ENCODE results near the gene NOS1.
A peak's percentile ranks its signal among the peaks of the same experiment; 100 is the strongest.
"Not testable (repeated sequence)": the region's sequence is repeated elsewhere in the genome, so short reads cannot be mapped to it uniquely, and the experiment has no call there.

NOS1 gene

DNA sequence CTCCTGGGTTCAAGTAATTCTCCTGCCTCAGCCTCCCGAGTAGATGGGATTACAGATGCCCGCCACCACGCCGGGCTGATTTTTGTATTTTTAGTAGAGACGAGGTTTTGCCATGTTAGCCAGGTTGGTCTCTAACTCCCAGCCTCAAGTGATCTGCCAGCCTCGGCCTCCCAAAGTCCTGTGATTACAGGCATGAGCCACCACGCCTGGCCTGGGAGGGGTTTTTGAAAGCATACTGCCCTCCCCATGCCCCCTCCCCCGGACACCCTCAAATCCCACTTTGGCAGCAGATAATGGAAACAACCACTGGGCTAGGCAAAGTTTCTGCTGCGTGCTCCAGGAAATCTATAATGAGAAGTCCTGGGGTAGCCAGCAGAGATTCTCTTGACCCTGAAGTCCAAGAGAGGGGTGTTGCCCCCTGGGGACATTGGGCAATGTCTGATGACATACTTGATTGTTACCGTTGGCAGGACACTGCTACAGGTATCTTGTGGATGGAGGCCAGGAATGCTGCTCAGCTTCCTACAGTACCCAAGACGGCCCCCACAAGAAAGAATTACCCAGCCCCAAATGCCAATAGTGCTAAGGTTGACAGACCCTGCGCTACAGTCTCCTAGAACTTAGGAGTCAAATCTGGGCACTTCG lies 152.5 kb downstream of the NOS1 start:
- DNase-seq (ENCODE audit: low read depth in 2 of 2): no peak

DNA sequence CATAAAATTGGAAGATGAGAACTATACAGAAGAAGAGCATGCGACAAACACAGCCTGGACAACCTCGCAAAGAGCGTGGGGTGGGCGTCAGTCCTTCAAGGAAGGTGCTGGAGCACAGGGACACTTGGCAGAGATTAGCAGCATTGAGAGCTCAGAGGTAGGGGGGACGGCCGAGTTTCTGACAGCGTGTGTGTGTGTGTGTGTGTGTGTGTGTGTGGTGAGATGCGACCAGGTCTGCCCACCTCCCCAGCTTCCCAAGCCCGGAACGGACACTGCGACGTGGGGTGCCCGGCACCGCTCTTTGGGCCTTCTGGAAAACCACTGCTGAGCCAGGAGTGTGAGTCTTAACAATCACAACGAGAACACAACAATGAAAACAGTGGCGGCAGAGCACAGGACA lies 153.2 kb downstream of the NOS1 start:
- no peak for DNase-seq (ENCODE audit: low read depth in 2 of 2)

DNA sequence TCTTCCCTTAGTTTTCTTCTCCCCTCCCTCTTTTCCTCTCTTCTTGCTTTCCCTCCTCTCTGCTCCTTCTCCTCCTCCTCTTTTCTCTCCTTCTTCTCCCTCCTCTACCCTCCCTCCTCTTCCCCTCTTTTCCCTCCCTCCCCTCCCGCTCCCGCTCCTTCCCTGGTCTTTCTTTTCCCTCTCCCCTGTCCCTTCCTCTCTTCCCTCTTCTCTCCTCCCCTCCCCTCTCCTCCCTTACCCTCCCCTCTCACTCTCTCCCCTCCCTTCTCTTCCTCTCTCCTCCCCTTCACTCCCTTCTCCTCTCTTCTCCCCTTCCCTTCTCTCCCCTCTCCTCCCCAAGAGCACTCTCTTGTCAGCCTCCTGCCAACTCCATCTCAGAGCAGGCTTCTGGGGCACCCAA lies 153.8 kb downstream of the NOS1 start:
- no peak for DNase-seq (ENCODE audit: low read depth in 2 of 2)

DNA sequence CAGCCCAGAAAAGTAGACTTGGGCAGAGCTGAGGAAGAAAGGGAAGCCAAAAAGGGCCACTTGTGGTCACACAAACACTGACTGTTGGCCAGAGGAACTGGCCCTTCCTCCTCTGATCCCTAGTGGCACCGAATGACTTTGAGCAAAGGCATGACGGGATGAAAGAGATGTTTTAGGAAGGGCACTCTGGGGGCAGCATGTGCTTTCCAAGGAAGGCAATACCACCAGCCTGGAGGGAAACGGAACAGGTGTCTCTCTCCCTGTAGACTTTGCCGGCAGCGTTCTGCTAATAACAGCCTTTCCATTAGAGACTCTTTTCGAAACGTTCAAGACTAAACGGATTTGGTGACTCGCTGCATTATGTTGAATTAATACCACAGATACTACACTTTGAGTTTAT lies 158.9 kb downstream of the NOS1 start:
- no peak for DNase-seq (ENCODE audit: low read depth in 2 of 2)

DNA sequence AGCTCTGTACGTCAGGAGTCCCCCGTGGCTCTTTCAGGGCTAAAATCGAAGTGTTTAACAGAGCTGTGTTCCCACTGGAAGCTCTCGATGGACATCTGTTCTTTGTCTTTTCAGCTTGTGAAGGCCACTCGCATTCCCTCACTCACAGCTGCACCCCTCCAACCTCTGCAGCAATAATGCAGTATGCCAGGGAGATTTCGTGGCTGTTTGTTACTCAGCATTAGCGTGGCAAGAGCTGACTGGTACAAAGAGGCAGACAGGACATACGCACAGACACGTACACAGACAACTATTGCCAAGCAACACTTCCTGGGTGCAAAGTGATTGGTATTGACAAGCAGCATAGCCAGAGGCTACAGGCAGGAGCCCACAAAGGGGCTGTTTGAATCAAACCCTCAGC lies 159.4 kb downstream of the NOS1 start:
- no peak for DNase-seq (ENCODE audit: low read depth in 2 of 2)

DNA sequence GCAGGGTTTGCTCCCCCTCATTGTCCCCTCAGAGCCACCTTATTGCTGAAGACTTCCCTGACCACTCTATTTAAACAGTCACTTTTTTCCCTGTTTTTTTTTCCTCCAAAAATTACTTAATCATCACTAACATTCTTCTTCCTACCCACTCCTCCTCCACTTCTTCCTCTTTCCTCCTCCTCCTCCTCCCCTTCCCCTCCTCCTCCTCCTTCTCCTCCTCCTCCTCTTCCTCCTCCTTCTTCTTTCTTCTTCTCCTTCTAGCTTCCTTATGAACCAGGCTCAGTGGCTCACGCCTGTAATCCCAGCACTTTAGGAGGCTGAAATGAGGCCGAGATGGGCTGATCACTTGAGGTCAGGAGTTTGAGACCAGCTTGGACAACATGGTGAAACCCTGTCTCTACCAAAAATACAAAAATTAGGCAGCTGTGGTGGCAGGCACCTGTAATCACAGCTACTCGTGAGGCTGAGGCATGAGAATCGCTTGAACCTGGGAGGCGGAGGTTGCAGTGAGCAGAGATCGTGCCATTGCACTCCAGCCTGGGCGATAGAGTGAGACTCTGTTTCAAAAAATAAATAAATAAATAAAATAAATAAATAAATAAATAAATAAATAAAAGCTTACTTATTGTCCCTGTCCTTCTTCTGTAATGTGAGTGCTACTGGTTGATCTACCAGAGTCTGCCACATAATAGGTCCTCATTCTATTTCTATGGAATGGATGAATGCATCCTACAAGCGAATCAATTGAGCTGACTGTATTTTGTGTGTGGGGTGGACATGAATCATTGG lies 161.3 kb downstream of the NOS1 start:
- not testable (repeated sequence) for DNase-seq (ENCODE audit: low read depth in 2 of 2)

DNA sequence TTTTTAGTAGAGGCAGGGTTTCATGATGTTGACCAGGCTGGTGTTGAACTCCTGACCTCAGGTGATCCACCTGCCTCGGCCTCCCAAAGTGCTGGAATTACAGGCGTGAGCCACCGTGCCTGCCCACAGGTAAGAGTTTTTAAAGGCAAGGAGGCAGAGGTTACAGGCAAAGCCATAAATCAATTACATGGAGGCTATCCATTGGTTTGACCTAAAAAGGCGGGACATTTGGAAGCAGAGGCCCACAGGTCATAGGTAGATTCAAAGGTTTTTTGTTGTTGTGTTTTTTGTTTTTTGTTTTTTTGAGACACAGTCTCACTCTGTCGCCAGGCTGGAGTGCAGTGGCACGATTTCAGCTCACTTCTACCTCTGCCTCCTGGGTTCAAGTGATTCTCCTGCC lies 165.1 kb downstream of the NOS1 start:
- DNase-seq (ENCODE audit: low read depth in 2 of 2): not testable (repeated sequence)

DNA sequence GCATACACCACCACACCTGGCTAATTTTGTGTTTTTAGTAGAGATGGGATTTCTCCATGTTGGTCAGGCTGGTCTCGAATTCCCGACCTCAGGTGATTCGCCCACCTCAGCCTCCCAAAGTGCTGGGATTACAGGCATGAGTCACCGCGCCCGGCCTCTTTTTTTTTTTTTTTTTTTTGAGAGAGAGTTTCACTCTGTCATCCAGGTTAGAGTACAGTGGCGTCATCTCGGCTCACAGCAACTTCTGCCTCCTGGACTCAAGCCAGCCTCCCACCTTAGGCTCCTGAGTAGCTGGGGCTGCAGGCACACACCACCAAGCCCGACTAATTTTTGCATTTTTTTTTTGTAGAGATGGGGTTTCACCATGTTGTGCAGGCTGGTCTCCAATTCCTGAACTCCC lies 166.4 kb downstream of the NOS1 start:
- not testable (repeated sequence) for DNase-seq (ENCODE audit: low read depth in 2 of 2)

DNA sequence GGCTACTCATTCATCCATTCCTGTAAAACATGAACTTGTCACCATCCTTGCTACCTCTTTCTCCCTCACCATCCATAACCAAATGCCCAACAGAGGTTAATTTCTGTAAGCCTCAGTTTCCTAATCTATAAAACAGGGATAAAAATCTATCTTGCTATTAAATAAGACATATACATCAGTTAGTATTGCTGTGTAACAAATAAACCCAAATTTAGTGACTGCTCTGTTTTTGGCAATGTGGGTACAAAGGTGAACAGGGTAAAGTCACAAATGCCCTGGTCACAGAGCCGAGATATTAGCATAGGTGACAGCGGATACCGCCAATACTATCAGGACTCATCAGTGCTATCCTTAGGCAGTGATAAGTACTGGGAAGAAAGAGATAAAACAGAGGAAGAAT lies 167.5 kb downstream of the NOS1 start:
- DNase-seq (ENCODE audit: low read depth in 2 of 2): no peak

DNA sequence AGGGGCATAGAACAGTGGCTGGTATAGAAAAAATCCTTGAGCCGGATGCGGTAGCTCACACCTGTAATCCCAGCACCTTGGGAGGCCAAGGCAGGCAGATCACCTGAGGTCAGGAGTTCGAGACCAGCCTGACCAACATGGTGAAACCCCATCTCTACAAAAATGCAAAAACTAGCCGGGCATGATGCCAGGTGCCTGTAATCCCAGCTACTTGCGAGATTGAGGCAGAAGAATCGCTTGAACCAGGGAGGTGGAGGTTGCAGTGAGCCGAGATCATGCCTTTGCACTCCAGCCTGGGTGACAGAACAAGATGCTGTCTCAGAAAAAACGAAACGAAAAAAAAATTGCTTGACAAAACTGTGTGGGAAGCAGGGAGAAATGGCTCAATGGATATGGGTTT lies 168.8 kb downstream of the NOS1 start:
- not testable (repeated sequence) for DNase-seq (ENCODE audit: low read depth in 2 of 2)

DNA sequence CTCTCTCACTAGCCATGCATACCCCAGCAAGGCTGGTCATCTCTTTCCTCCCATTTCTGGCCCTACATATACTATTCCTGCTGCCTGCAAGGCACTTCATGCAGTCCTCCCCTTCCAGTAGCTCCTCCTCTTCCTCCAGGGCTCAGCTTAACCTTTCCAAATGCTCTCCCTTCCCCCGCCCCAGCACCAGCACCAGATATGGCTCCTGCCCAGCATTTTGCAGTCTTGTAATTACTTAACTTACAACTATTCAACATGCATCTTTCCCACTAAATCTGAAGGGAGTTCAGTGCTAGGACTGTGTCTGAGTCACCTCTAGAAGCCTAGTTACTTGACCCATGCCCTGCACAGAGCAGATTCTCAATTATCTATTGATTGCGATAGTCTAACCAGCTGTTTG lies 169.4 kb downstream of the NOS1 start:
- no peak for DNase-seq (ENCODE audit: low read depth in 2 of 2)

DNA sequence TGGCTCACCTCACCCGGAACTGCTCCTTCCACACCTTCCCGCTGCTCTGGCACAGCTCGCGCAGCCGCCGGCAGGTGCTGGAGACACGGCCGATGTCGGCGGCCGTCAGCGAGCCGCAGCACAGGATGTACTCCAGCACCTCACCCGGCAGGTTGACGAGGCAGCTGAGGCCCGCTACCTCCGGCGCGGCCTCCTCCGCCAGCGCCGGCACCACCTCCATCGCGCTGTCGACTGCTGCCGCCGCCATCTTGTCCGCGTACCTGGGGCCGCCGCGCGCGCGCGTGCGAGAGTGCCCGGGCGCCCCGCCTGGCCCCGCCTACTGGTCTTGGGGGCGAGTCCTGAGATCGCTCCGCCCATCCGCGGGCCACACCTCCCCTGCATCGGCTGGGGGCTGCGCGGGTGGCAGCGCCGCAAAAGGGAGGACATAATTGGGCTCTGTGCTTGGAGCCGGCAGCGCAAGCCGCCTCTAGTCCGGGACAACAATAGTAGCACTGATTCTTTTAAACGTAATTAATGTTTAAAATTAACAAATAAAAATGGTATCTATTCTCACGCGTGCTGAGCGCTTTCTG lies 171.1 kb downstream of the NOS1 start, which contains the start of gene FBXO21:
Gene FBXO21 (minus strand): TSS at position 261 of the 572 bp plus-strand sequence. CDS start 14 bp downstream, at position 247.
- peak; percentile 86 to 88 for DNase-seq (ENCODE audit: low read depth in 2 of 2)

DNA sequence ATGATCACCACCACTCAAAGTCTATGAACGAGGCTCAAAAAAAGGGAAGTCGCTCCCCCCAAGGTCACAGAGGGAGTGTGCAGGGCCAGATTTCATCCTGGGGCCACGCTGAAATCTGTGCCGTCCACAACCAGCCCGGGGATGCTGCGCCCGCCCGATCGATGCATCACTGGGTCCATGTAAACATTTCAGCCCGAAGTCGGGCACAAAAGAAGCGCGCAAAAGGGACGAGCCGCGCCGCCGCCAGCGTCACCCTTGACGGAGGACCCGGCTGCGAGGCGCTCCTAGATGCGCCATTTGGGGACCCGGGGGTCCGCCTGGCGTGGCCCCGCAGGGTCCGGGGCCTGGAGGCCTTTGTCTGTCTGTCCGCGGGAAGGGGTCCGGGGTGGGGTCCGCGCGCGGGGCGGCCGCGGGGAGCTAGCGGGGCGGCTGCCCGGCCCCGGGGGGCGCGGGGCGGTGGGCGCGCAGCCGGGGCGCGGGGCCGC lies 171.7 kb downstream of the NOS1 start:
- DNase-seq (ENCODE audit: low read depth in 2 of 2): peak in 1 of 2 donors; percentile 12

DNA sequence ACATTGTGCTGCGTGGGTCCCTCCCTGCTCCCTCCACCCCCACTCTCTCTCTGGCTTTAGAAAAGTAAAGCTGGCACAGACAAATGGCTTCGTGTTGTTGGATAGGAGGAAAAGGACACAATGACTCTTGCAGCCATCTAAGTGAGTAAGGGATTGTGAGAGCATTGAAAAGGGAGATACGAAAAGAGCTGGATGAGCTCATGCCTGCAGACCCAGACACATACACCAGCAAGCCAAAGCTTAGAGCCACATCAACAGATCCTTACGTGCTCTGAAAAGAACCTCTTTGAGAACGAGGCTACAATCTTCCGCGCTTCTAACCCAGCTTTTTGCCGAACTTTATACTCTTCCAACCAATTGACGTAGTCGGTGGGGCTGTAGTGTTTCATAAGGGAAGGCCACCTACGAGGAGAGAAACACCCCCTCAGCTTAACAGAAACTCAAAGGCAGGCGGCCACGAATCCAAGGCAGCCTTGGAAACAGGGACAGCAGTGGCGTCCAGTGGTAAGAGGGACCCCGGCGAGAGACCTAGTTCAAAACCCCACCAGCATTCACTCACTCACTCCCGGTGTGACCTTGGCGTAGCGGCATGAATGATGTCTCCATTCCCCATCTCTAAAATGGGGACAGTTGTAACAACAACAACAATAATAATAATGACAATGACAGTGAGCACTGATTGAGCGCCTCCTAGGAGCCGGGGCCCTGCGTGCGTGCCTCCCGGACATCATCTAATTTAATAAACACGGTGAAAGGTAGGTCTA lies 172.3 kb downstream of the NOS1 start:
- DNase-seq (ENCODE audit: low read depth in 2 of 2): no peak

DNA sequence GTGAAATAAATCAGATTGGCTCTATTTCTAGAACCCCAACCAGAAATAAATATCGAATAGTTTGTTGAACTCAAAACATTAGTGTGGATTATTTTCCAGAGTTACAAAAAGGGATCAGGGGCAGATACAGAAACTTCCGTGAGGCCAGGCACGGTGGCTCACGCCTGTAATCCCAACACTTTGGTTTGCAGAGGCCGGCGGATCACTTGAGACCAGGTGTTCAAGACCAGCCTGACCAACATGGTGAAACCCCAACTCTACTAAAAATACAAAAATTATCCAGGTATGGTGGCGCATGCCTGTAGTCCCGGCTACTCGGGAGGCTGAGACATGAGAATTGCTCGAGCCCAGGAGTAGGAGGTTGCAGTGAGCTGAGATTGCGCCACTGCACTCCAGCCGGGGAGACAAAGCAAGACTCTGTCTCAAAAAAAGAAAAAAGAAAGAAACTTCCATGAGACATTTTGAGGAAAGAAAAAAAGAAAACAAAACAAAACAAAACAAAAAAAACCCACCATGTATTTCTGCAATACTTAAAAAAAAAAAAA lies 173.2 kb downstream of the NOS1 start:
- DNase-seq (ENCODE audit: low read depth in 2 of 2): no peak

DNA sequence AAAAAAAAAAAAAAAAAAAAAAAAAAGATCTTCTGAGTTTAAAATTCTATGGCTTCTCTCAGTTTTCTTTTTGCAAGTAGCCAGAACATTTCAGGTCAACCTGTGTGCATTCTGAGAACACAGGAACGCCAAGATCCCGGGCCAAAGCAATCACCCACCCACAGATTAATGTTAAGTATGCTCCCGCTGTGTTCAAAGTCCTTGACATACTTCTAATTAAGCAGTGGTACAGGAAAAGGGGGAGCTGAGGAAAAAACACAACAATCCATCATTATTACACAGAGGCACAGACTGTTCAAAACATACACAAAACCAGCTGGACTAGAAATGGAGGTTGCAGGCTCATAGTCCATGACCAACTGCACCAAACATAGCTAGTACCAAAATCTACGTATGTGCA lies 174.0 kb downstream of the NOS1 start:
- DNase-seq (ENCODE audit: low read depth in 2 of 2): no peak

DNA sequence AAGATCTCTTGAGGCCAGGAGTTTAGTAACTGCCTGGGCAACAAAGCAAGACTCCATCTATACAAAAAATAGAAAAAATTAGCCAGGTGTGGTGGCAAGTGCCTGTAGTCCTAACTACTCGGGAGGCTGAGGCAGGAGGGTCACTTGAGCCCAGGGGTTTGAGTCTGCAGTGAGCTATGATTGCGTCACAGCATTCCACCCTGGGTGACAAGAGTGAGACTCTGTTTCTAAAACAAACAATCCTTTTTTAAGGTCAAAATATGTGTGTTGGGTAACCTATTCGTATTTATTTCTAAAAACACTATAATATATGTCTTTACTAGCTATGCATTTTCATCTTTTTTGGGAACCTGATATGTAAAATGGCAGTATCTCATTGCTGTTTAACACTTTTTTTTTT lies 178.6 kb downstream of the NOS1 start:
- no peak for DNase-seq (ENCODE audit: low read depth in 2 of 2)

DNA sequence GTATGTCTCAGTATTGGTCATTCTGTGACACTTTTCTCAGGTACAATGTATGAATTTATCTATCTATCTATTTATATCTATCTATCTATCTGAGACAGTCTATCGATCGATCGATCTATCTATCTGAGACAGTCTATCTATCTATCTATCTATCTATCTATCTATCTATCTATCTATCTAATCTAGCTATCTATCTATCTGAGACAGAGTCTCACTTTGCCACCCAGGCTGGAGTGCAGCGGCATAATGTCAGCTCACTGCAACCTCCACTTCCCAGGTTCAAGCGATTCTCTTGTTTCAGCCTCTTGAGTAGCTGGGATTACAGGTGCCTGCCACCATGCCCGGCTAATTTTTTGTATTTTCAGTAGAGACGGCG lies 180.0 kb downstream of the NOS1 start:
- not testable (repeated sequence) for DNase-seq (ENCODE audit: low read depth in 2 of 2)

DNA sequence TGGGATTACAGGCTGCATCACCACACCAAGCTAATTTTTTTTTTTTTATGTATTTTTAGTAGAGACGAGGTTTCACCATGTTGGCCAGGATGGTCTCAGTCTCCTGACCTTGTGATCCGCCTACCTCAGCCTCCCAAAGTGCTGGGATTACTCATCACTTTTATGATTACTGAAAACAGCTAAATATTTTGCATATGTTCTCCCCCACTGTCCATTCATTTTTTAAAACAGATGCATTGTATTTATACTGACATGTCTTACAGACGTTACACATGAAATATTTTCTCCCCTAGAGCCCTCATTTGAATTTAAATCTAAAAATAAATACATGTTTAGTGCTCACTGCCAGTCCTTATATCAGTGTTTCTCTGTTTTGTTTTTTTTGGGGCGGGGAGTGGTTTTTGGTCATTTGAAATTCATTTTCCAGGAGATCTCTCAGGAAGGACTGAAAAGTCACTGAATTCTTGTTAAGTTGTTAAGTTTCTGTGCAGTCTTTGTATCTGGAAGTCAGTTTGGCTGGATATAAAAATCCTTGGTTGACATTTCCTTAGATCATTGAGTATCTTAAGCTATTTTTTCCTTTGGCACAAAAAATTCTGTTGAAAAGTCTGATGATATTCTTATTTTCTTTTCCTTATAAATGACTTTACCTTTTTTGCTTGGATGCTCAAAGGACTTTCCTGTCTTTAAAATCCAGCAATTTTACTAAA lies 180.5 kb downstream of the NOS1 start:
- no peak for DNase-seq (ENCODE audit: low read depth in 2 of 2)

DNA sequence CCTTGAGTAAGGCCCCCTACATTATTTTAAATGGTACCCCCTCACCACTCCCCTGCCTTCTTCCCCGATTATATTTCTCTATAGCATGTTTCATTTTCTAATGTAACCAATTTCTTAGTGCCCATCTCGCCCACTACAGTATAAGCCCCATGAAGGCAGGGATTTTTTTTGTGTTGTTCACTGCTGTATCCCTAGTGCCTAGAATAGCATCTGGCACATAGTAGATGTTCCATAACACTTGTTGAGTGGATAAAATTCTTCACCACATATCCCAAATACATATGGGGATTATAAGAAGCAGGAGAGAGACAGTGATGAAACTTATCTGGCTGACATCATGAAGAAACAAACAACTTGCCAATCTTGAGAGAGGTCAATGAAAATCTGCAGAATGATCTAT lies 182.7 kb downstream of the NOS1 start:
- no peak for DNase-seq (ENCODE audit: low read depth in 2 of 2)

DNA sequence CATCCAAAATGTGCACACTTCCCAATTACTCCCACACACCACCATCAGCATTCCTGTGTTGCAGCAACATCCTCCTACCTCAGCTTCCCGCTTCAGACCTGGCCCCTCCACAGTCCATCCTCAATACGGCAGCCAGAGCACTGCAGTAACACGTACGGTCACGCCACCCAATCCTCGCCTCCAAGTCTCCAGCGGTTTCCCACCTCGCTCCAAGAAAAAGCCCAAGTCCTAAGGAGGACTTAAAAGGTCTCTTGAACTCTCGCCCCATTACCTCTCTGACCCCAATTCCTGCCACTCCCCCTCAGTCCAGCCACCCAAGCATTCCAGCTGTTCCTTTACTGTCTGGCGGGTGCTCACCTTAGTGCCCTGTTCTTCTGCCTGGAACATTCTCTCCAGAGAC lies 183.1 kb downstream of the NOS1 start:
- no peak for DNase-seq (ENCODE audit: low read depth in 2 of 2)

All from stimulated activated CD8-positive, alpha-beta memory T cell treated with anti-CD3 and anti-CD28 coated beads, Interleukin-15, amount 100 ng/mL, for 48 hours (primary cell).